Endothelial cell of umbilical vein (primary cell): ENCODE data around the gene QRFPR. TPM values are rescaled to one million over a fixed set of nuclear protein-coding genes. Genes with fewer than 3 reads are reported as not detected.

Experiments used
- BruUV-seq: library from RNA; stranded (reverse); fragments of 400-500 nt; replicated peaks from 2 replicates; lab custom pipeline; 2021; lab: Mats Ljungman, UMichigan
- CTCF ChIA-PET: fragments of 300-600, 350-600 bp; sonication (Branson Sonifier 250); formaldehyde crosslinking; loops from one replicate; lab custom pipeline; 2021; ENCODE audit warnings: antibody characterized with exemption, inconsistent platforms; lab: Charles Lee
- POLR2A ChIA-PET: fragments of 300-600, 350-600 bp; sonication (Branson Sonifier 250); formaldehyde crosslinking; loops from one replicate; lab custom pipeline; 2021; ENCODE audit warnings: antibody characterized with exemption, inconsistent platforms; lab: Charles Lee
- DNase-seq: peaks from one replicate; pipeline ENCODE4 v3.0.0-alpha.2; 2011; ENCODE audit warnings: low read depth, low spot score
- FAIRE-seq: peaks from 2 replicates; lab custom pipeline; 2011; peaks lifted over from hg19 to GRCh38; lab: Jason Lieb, UNC
- H2AFZ ChIP-seq: 2 replicates; pipeline ENCODE4 v1.6.0; 2012; ENCODE audit warnings: low read depth, low read length, control low read depth, inconsistent platforms
- H3K27ac ChIP-seq: 2 replicates; pipeline ENCODE4 v1.5.1; 2011; ENCODE audit warnings: low read depth, mild to moderate bottlenecking, control low read depth, low read length, moderate library complexity; ENCODE audit not compliant: insufficient read depth
- H3K27me3 ChIP-seq, 2 experiments: 2 replicates each; pipeline versions ENCODE4 v1.6.0 to v1.6.1; 2011; ENCODE audit warnings: low read length in 2 of 2, mixed read lengths in 1 of 2; ENCODE audit not compliant: control insufficient read depth in 2 of 2, insufficient read depth in 2 of 2
- H3K36me3 ChIP-seq, 2 experiments: 2 replicates in 1 of 2; 3 replicates in 1 of 2; pipeline ENCODE4 v1.5.1; 2011; ENCODE audit warnings: low read length in 2 of 2, mild to moderate bottlenecking in 1 of 2, moderate library complexity in 1 of 2; ENCODE audit not compliant: control insufficient read depth in 2 of 2, insufficient read depth in 2 of 2; ENCODE audit errors: extremely low read depth in 1 of 2
- H3K4me1 ChIP-seq: 3 replicates; pipeline ENCODE4 v1.5.1; 2011; ENCODE audit warnings: mild to moderate bottlenecking, low read length; ENCODE audit not compliant: control insufficient read depth, insufficient read depth; ENCODE audit errors: extremely low read depth
- H3K4me2 ChIP-seq: 2 replicates; pipeline ENCODE4 v1.6.1; 2011; ENCODE audit warnings: low read length, control low read depth, mixed read lengths; ENCODE audit not compliant: insufficient read depth
- H3K4me3 ChIP-seq, 3 experiments: fragments of 200-600 bp in 1 of 3; sonication (generic), shearing (Covaris generic) in 1 of 3; replicated peaks in 1 of 3; 2 replicates each; pipeline ENCODE4 v1.5.1; 2011 to 2016; ENCODE audit warnings: control low read depth in 3 of 3, low read length in 3 of 3, mild to moderate bottlenecking in 2 of 3, inconsistent platforms in 1 of 3, low read depth in 1 of 3, moderate library complexity in 1 of 3; ENCODE audit not compliant: insufficient read depth in 1 of 3
- H3K79me2 ChIP-seq: 2 replicates; pipeline ENCODE4 v1.6.0; 2012; ENCODE audit warnings: low read length, inconsistent platforms; ENCODE audit not compliant: control insufficient read depth, insufficient read depth
- H3K9ac ChIP-seq: replicated peaks from 2 replicates; pipeline ENCODE3; 2011; ENCODE audit warnings: low read length, control low read depth; ENCODE audit not compliant: insufficient read depth; ENCODE audit errors: extremely low read depth
- H3K9me1 ChIP-seq: replicated peaks from 3 replicates; pipeline ENCODE4 v1.6.0; 2011; ENCODE audit warnings: mild to moderate bottlenecking, low read length; ENCODE audit not compliant: control insufficient read depth, insufficient read depth; ENCODE audit errors: extremely low read depth
- H3K9me3 ChIP-seq: replicated peaks from 2 replicates; pipeline ENCODE4 v1.5.1; 2012; ENCODE audit warnings: low read length, inconsistent platforms; ENCODE audit not compliant: control insufficient read depth, insufficient read depth
- H4K20me1 ChIP-seq: replicated peaks from 2 replicates; pipeline ENCODE3; 2011; ENCODE audit warnings: mild to moderate bottlenecking, low read length; ENCODE audit not compliant: control insufficient read depth, insufficient read depth; ENCODE audit errors: extremely low read depth
- CTCF ChIP-seq, 2 donors: IDR thresholded peaks; 1 replicate in 1 of 2; 2 replicates in 1 of 2; pipeline ENCODE4 v1.5.1; 2011; ENCODE audit warnings: low read length in 2 of 2, mild to moderate bottlenecking in 2 of 2, moderate library complexity in 2 of 2, control low read depth in 1 of 2, inconsistent platforms in 1 of 2, low read depth in 1 of 2; ENCODE audit not compliant: insufficient read depth in 1 of 2; ENCODE audit errors: extremely low read depth in 1 of 2
- EZH2 ChIP-seq: IDR thresholded peaks from 2 replicates; pipeline ENCODE4 v1.6.1; 2012; ENCODE audit warnings: borderline replicate concordance, low read depth, mild to moderate bottlenecking, moderate library complexity, low read length, inconsistent platforms; ENCODE audit not compliant: severe bottlenecking
- FOS ChIP-seq: IDR thresholded peaks from 2 replicates; pipeline ENCODE4 v1.6.1; 2011; ENCODE audit warnings: mild to moderate bottlenecking, low read length, moderate library complexity, borderline replicate concordance; ENCODE audit not compliant: insufficient read depth
- GATA2 ChIP-seq: IDR thresholded peaks from 2 replicates; pipeline ENCODE4 v1.7.0; 2011; ENCODE audit warnings: low read depth, mild to moderate bottlenecking, moderate library complexity, mixed read lengths, low read length; ENCODE audit not compliant: insufficient read length, insufficient read depth
- JUN ChIP-seq: IDR thresholded peaks from 2 replicates; pipeline ENCODE4 v1.6.1; 2011; ENCODE audit warnings: borderline replicate concordance, low read depth; ENCODE audit not compliant: insufficient read length, insufficient read depth
- MAX ChIP-seq: IDR thresholded peaks from 2 replicates; pipeline ENCODE4 v1.6.1; 2011; ENCODE audit not compliant: insufficient read depth, insufficient read length
- POLR2A ChIP-seq: IDR thresholded peaks from 2 replicates; pipeline ENCODE4 v1.6.1; 2012; ENCODE audit warnings: low read depth, mild to moderate bottlenecking, control low read depth, low read length
- POLR2AphosphoS5 ChIP-seq: IDR thresholded peaks from 2 replicates; pipeline ENCODE4 v1.6.1; 2012; ENCODE audit warnings: low read depth, mild to moderate bottlenecking, control low read depth, low read length, moderate library complexity; ENCODE audit not compliant: insufficient read depth
- dilution Hi-C: fragments of 300-500 bp; cut with MboI; formaldehyde crosslinking; loops from one replicate; pipeline ENCODE4 v1.15.0; 2019; ENCODE audit warnings: low sequenced_read_pairs; ENCODE audit not compliant: extremely low pct_ligation_motif_present
- intact Hi-C: fragments of 100-400 bp; cut with micrococcal nuclease; formaldehyde crosslinking; loops from one replicate; pipeline ENCODE4 v1.10.0; 2022
- polyA plus RNA-seq, 4 experiments: library from polyadenylated mRNA; depleted of rRNA in 3 of 4; stranded (reverse) in 3 of 4; unstranded in 1 of 4; fragments of >200 nt; gene quantifications; 2 replicates each; pipeline versions ENCODE4 v1.2.1 to v1.2.3, GENCODE V29; 2011 to 2012; ENCODE audit warnings: missing spikeins in 1 of 4
- total RNA-seq: library from RNA; stranded (reverse); gene quantifications from 2 replicates; pipeline ENCODE4 v1.2.3, GENCODE V29; 2021

The QRFPR gene
- total and polyA plus RNA-seq, 2 donors (not counting 3 experiments of a cell fraction or from before 2014, with no cell fraction given): not detected

GRCh38 chr4:121339307-121339706 lies 41.5 kb downstream of the QRFPR start:
- ChIA-PET POLR2A (no interaction called here), CTCF (interaction anchor here (1.7 kb wide), 1 partner anchor 10 kb away, joined by 4 read pairs; no protein-coding TSS in a partner anchor)
- H3K4me2 ChIP-seq: no peak overlapping the region
- FAIRE-seq: no peak
- TF ChIP-seq MAX: no peak
- TF ChIP-seq EZH2: no peak
- TF ChIP-seq CTCF (IDR thresholded peaks at IDR 0.05; ENCODE audit: extremely low read depth in 1 of 2, insufficient read depth in 1 of 2, low read depth in 1 of 2, low read length in 2 of 2): no peak
- no peak for TF ChIP-seq POLR2AphosphoS5
- TF ChIP-seq FOS: no peak
- no peak for TF ChIP-seq JUN
- no peak for TF ChIP-seq POLR2A
- TF ChIP-seq GATA2: no peak
- H3K4me3 ChIP-seq: no peak overlapping the region
- BruUV-seq: no TSS peak
- no peaks in the 10 kb centered on the region for H3K79me2 ChIP-seq
- no peaks in the 10 kb centered on the region for H3K4me1 ChIP-seq
- DNase-seq: no peak
- H3K27ac ChIP-seq: no peak overlapping the region
- dilution Hi-C loops (no loop called here), intact Hi-C loops (no loop called here)
- no peaks in the 10 kb centered on the region for H3K9me3 ChIP-seq
- no peaks in the 10 kb centered on the region for H3K36me3 ChIP-seq
- no peak overlapping the region for H3K9ac ChIP-seq
- H4K20me1 ChIP-seq: no peaks in the 10 kb centered on the region
- H2AFZ ChIP-seq: no peak overlapping the region
- no peaks in the 10 kb centered on the region for H3K9me1 ChIP-seq
- H3K27me3 ChIP-seq: peaks cover 0 to 3% of the 10 kb centered on the region in 2 experiments
